Measurements from ENCODE around the gene TRIM59.

TRIM59 gene

GRCh38 chr3:160449636-160450598, at the start of gene TRIM59:
TRIM59 (minus strand) TSS chr3:160449786; CDS start chr3:160439183, 10,603 bp downstream.
- peak; percentile 97 for DNase-seq

- no peak for DNase-seq
These were observed 48.6 kb upstream of the TRIM59 start for GRCh38 chr3:160498202-160498601.

- DNase-seq = no peak
These were observed 40.6 kb upstream of the TRIM59 start for GRCh38 chr3:160490166-160490565.

DNA sequence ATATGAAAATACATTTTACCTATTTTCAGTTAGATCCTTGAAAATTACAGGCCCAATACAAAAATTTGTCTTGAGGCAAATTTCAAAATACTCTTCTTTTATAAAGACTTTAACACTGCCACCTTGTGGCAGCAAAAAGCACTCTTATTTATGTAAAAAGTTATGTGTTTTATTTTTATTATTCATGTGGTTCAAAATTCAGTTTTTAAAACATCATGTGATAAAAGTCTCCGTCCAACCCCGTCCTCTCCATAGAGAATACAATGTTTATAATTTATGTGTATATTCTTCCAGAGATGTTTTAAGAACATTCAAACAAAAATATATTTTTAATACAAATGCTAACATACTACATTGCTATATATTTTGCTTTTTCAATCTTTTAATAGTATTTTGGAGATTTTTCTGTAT, 36.9 kb upstream of the TRIM59 start:
- no peak for DNase-seq

DNA sequence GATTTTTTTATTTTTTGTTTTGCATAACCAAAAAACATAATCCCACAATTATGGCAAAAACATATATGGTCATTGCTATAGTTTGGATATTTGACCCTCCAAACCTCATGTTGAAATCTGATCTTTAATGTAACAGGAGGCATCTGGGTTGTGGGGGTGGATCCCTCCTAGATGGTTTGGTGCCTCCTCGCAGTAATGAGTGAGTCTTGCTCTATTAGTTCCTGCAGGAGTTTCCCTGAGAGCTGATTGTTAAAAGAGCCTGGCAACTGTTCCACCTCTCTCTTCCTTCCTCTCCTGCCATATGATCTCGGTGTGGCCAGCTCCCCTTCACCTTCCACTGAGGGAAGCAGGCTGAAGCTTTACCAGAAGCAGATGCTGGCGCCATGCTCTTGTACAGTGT, 33.2 kb upstream of the TRIM59 start:
- DNase-seq = no peak

DNA sequence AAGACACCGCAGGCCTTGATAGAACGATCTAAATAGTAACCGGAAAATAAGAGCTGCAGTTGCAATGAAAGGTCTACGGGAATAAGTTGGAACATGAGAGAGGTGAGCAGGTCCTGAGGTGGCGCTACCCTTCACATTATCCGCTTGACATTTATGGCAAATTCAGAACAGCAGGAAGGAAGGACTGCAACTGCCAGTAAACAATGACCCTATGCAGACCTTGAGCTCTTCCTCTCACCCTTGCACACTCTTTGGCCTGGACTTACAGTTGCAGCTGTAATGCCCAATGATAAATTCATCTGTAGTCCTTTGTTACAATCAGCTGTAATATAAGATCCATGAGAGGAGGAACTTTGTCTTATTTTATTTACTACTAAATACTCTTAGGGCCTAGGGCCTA, 32.3 kb upstream of the TRIM59 start:
- no peak for DNase-seq

GRCh38 chr3:160480931-160481330, 31.3 kb upstream of the TRIM59 start:
- no peak for DNase-seq

GRCh38 chr3:160479376-160479775, 29.8 kb upstream of the TRIM59 start:
- no peak for DNase-seq

DNA sequence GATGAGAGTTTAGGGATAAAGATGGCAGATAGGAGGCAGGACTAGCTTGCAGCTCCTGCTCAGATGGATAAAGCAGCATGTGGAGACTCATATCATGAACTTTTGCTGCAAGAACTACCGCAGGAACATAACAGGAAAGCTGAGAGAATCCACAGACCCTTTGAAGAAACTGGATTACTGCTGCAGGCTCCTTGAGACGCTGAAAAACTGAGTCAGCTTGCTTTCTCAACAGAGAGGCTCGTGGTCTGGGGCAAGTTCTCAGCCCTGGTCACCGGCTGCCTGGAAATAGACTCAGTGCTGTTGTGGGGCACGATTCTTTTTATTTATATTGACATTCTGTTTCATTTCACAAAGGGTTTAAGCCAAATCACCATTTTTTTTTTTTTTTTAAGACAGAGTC, 28.8 kb upstream of the TRIM59 start:
- DNase-seq = no peak

DNA sequence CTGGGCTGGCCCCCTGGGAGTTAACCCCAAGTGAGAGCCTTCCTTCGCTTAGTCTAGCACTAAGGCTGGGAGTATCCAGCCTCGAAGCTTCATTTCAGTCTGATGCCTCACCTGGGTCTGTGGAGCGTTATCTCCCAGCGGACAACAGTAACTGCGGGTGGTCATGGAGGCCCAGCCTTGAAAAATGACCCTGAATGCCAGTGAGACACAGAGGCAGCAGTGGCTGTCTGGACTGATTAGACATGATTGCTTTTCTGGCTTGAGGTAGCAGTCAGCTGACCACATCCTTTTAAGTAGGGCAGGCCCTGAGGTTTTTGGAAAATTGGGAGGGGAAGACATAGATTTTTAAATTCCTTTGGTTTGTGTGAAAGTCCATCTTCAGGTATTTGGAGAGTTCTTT, 28.2 kb upstream of the TRIM59 start:
- DNase-seq = no peak

DNA sequence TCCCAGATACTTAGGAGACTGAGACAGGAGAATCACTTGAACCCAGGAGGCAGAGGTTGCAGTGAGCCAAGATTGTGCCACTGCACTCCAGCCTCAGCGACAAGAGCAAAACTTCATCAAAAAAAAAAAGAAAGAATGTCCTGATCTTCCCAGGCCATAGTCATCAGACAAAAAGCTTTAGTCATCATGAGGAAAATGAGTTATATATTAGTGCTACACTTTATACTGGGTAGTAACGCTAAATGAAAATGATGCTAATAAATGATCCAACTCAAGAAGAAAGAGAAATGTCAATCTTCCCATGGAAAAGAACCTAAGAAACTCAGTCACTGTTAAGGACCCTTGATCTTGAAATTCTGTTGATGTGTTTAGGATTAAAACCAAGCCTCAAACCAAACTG, 26.3 kb upstream of the TRIM59 start:
- DNase-seq = no peak

- no peak for DNase-seq
These were observed 25.6 kb upstream of the TRIM59 start for GRCh38 chr3:160475153-160475552.

DNA sequence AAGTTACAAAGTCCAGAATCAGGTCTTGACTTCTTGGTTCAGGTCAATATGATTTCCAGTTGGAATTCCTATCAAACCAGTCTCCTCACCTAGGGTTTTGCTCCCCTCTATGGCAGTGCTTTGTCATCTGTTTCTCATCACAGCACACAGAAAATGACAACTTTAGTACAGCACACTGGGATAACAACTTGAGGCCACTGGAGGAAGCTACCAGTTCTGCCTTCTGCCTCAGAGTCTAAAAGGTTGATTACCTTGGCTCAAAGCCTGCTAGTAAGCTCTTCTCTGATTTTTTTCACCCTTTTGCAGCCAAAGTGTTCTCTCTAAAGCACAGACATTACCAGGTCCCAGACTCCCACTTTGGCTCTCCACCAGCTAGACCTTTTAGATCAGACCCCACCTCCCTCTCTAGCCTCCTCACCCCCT, 24.8 kb upstream of the TRIM59 start:
- DNase-seq = no peak

DNA sequence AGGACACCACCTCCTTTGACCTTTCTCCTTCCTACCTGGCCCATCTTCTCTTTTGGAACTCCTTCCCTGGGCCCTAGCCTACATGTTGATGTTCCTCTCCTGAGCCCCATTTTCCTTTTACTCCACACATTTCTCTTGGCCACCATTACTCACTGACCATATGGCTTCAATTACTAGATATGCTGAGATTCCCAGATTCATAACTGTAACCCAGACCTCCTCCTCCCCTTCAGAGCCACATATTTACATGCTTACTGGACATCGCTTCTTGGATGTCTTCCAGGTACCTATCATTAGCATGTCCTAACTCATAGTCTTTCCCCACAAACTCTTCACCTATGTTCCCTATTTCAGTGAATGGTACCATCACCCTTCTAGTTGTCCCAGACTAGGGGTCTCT, 24.4 kb upstream of the TRIM59 start:
- no peak for DNase-seq

DNA sequence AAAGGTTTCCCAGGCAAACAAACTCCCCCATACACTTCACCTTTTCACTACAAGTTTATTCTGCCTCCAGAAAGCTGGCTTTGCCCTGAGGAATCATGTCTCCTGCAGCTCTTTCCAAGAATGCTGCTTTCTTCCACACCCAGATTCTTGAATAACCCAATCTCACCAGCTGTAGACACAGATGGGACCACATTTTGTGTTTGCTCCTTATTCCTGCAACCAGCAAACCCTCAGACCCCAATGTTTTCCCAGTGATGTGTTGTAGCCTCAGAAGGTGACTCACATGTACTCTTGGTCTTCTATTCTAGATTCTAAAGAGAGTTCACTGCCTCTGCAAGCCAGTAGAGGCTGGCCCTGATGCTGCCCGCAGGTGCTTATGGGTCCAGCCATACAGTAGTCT, 23.6 kb upstream of the TRIM59 start:
- no peak for DNase-seq

DNA sequence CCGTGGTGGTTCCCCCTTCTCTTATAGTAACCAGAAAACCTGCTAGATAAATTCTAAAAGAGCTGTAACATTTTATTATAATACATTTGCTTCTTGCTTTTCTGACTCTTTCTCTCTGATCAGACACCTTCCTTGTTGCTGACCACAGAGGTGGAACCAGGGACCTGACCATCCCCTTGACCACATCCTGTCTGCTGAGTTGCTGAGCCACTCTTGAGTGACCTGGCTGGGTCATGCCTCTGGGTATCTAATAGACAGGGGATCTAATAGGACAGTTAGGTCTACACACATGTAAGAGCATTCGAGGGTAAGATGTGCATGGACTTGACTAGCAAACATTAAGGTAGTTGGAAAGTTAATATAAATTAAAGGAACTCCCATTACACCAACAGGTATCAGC, 22.8 kb upstream of the TRIM59 start:
- DNase-seq = no peak

DNA sequence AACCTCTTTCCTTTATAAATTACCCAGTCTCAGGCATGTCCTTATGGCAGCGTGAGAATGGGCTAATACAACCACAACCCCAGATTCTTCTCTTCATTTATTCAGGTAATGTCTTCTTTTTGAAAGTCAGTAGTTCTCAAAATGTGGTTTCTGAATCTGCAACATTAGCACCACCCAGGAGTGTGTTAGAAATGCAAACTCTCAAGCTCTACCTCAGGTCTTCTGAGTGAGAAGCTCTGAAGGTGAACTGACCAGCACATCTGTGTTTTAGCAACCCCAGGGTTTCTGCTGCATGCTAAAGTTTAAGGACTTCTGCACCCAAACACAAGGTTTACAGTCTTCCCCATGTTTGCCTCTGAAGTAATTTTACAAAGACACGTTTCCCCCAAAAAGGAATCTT, 22.3 kb upstream of the TRIM59 start:
- no peak for DNase-seq

GRCh38 chr3:160470181-160470580, 20.6 kb upstream of the TRIM59 start:
- DNase-seq = no peak

DNA sequence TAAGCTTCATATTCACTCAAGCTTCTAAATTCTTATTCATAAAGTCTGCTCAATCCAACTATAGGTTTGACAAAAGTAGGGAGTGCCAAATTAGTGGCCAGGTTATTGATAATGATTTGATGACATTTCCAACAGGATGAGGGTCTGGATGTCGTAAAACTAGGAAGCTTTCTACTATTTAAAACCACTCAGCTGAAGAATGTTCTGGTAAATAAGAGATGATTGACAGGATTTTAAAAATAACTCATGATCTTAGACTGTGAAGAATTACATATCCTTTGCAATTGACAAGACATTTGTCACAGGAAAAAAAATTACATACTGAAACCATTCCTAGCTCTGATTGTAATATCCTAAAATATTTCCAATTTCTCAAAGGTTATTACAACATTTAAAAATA, 15.4 kb upstream of the TRIM59 start:
- DNase-seq = no peak

DNA sequence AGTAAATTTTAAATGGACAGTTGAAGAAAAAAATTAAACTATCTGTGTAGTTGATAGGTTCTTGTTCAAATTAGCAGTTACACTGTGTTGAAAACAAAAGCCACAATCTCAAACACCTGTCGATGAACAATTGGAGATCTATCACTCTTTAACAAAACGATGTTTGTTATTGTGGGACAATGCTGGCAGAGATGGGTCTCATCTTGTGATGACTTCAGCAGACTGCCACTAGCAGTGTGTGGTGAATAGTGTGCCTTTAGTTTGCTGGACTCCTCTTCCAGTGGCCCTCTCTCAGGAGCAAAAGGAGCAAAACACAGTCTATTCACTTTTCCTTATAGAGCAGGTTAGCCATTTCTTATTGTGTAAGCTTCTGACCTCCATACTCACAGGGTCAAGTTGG, 14.7 kb upstream of the TRIM59 start:
- DNase-seq = no peak

DNA sequence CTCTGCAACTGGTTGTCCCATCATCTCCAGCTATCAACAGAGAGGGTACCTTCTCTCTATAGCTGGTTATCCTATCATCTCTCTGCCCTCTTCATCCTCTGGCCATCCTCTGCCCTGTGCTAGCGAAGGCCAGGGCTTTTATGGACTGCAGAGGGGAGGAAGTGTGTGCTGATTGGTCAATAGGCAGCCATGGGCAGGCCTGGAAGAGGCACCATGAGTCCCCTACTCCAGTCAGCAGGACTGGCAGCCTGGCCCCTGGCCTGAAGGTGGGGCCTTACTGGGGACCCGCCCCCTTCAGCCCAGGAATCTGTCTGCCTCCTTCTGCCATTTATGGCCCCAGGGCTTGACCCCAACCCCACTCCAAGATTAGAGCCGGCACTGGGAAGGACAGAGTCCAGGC, 10.4 kb upstream of the TRIM59 start:
- no peak for DNase-seq

GRCh38 chr3:160459450-160459970, 9.9 kb upstream of the TRIM59 start:
- DNase-seq = no peak

DNA sequence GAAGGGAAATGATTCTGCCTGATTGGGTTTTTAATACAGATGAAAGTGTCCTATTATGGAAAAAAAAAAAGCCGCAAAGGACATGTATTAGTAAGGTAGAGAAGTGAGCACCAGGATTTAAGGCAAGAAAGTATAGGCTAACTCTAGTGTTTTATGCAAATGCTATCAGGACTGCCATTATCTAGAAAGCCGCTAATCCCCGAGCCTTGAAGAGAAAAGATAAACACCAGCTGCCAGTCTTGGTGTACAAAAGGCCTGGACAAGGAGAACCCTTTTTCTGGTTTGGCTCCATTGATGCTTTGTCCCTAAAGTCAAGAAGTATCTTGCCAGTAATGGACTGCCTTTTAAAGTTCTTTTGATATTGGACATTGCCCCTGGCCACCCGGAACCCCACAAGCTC, 8.6 kb upstream of the TRIM59 start:
- no peak for DNase-seq

- DNase-seq = no peak
These were observed 6.3 kb upstream of the TRIM59 start for GRCh38 chr3:160455846-160456245.

- no peak for DNase-seq
These were observed 5.4 kb upstream of the TRIM59 start for GRCh38 chr3:160454995-160455394.

All from stimulated activated naive CD4-positive, alpha-beta T cell treated with Interleukin-2 at 50 U/mL for 16 hours (primary cell).